NB4 (cell line): ENCODE measurements around the gene GNAI2.

Experiments
- POLR2A ChIP-seq: IDR thresholded peaks from 2 replicates; pipeline ENCODE4 v1.6.1; 2011; ENCODE audit warnings: mild to moderate bottlenecking; ENCODE audit not compliant: insufficient read length; ENCODE audit errors: extremely low read depth
- TF ChIP-seq, protein P1 (sequence below): IDR thresholded peaks from one replicate; pipeline ENCODE4 v1.5.1; 2012; ENCODE audit warnings: low read depth, low read length

DNA sequence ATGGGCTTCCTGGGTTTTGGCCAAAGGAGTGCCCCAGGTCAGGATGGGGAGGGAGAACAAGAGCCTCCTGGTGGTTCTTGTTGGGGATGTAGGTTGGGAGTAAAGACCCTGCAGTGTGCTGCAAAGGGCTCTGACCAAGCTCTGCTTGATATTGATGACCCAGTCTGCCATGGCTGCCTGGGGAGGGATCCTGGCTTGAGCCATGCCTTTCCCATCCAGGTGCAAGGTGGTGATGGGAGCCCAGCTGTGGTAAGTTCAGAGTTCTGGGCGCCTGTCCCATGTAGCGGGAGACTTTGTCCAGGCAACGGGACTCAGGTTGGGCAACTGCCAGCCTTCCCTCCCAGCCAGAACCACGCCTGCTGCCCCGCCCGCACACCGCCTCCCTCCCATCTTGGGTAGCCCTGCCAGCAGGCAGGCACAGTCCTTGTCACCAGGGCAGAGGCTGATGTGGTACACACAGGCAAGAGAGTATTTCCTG lies 2.6 kb downstream of the GNAI2 start:
- TF ChIP-seq, protein P1, sequence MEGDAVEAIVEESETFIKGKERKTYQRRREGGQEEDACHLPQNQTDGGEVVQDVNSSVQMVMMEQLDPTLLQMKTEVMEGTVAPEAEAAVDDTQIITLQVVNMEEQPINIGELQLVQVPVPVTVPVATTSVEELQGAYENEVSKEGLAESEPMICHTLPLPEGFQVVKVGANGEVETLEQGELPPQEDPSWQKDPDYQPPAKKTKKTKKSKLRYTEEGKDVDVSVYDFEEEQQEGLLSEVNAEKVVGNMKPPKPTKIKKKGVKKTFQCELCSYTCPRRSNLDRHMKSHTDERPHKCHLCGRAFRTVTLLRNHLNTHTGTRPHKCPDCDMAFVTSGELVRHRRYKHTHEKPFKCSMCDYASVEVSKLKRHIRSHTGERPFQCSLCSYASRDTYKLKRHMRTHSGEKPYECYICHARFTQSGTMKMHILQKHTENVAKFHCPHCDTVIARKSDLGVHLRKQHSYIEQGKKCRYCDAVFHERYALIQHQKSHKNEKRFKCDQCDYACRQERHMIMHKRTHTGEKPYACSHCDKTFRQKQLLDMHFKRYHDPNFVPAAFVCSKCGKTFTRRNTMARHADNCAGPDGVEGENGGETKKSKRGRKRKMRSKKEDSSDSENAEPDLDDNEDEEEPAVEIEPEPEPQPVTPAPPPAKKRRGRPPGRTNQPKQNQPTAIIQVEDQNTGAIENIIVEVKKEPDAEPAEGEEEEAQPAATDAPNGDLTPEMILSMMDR, result no peak
- TF ChIP-seq POLR2A, result no peak
